HG03575 (cell line): ENCODE data around the gene MSL3B.

Experiments used
- ATAC-seq: cut with Tn5 transposase; IDR thresholded peaks from one replicate; pipeline ENCODE4 v1.9.1; 2021; ENCODE audit not compliant: unreplicated experiment, insufficient number of reproducible peaks, low FRiP score; ENCODE audit errors: extremely low read depth

MSL3B gene

GRCh38 chr2:233854241-233854981 lies 13.8 kb downstream of the MSL3B start, which contains the start of gene HJURP:
HJURP (minus strand) TSS chr2:233854535; CDS start chr2:233854500, 35 bp downstream.
- ATAC-seq = peak; percentile 86

DNA sequence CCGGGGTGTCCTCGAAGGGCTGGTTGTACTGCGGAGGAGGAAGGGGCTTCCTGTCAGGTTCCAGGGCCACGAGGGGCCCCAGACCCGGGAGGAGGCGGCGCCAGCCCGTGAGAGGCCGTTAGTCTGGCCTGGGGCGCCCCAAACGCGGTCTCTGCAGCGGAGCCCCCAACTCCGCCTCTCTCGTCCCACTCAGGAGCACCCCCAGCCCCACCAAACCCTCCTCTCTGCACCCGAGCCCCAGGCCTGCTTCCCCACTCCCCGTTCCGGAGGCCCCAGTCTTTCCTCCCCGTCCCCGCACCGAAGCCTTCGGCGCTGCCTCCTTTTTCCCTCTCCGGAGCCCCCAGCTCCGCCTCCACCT lies 14.3 kb downstream of the MSL3B start:
- no peak for ATAC-seq

- ATAC-seq = no peak
These were observed 14.8 kb downstream of the MSL3B start for GRCh38 chr2:233853353-233853752.

DNA sequence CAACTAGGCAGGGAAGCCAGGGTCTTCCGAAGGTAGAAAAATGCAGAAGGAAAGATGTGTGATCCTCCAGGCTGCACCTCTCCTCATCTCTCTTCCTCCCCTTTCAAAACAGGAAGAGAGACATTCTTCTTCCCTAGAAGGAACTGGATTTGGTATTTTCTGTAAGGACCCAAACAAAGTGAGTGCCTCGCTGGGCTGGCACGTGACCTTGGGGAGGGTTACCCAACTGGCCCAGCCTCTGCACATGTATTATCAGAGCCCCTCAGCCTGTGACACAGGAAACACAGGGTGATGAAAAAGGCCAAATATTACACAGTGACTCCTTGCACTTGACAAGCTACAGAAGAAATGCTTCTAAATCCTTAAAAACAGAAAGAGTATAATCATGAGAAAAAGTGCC lies 16.1 kb downstream of the MSL3B start:
- no peak for ATAC-seq

- ATAC-seq = no peak
These were observed 17.0 kb downstream of the MSL3B start for GRCh38 chr2:233851169-233851568.

GRCh38 chr2:233850745-233851144 lies 17.4 kb downstream of the MSL3B start:
- ATAC-seq = no peak

DNA sequence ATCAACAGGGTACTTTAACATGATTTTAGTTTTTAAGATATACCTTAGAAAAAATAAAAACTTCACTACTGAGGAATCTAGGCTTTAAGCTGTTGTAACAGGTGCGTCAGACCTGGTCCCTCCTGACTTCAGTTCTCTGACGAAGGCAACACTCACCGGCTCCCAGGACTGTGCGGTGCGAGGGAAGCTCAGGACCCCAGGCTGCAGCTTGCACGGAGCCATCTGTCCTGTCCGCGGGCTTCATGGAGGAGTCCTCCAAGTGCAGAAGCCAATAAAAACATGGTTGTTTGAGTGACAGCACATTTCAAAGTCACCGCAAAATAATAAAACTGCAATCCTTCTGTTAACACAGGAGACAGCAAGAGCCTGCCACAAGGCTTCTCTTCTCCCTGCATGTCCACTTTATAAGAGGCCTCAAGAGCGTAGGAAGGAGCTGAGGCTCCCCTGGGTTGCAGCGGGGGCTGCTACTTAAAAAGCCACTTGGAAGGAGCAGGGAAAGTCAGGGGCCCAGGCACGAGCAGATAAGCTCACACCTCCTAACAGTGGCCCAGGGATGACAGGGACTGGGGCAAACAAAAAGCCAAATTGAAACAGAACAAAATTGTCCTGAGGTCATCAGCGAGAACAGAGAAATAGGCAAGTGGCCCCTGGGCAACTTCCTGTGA lies 18.4 kb downstream of the MSL3B start:
- ATAC-seq = no peak

- no peak for ATAC-seq
These were observed 19.9 kb downstream of the MSL3B start for GRCh38 chr2:233848276-233848675.

DNA sequence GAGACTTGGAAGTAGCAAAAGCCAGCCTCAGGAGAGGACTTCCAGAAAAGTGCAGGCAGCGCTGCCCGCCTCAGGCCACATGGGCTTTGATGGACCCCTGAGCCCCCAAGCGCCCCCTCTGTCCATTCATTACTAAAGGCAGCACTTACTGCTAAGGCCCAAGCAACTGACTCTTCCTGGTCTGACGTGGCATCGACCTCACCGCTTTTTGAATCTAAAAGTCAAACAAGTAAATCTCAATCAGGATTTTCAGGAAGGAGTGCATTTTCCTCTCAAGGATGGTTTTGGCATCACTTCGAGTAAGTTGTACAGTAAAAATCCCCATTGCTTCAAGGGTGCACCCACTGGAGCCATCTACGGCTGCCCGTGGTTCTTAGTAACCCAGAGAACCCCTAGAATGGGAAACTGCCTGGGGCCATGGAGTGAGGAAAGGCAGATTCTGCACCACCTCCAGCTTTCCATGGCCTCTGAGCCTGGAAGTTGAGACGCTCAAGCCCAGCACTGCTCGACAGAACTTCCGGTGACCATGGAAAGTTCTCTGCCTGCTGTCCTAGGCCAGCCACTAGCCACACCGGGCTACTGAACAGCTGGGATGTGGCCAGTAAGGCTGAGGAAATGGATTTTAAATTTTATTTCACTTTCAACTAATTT lies 20.8 kb downstream of the MSL3B start:
- ATAC-seq = no peak

DNA sequence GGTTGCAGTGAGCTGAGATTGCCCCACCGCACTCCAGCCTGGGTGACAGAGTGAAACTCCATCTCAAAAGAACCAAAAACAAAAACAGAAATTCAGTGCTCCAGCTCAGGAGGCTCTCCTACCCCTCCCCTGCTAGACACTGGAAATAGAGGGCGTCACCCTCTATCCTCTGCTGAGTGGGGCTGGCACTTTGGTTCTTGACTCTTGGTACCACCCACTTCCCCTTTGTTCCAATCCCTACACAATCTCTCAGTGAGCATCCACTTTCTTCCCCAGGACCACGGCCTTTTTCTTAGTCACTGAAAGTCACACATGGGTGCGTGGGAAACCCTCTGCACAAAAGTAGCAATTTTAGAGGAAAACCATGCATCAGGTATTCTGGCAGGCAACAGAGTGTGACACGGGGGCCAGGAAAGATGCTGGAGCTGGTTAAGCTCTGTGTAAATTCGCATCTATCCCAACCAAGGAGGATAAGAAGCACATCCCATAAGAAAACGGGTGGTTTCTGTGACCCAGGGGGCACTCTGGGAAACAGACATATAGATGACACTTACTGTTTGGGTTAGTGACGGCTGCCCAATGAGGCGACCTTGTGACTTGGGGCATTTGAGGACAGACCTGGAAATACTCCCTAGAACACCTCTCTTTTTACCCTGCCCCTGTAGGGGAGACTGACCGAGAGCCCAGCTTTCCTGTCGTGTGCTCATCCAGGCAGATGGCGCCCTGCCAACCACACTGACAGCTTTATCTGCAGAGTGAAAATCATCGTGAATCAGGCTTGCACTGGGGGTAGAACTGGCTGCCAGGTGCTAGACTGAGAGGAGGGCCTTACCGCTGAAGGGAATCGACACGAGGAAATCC lies 21.6 kb downstream of the MSL3B start:
- ATAC-seq = no peak

DNA sequence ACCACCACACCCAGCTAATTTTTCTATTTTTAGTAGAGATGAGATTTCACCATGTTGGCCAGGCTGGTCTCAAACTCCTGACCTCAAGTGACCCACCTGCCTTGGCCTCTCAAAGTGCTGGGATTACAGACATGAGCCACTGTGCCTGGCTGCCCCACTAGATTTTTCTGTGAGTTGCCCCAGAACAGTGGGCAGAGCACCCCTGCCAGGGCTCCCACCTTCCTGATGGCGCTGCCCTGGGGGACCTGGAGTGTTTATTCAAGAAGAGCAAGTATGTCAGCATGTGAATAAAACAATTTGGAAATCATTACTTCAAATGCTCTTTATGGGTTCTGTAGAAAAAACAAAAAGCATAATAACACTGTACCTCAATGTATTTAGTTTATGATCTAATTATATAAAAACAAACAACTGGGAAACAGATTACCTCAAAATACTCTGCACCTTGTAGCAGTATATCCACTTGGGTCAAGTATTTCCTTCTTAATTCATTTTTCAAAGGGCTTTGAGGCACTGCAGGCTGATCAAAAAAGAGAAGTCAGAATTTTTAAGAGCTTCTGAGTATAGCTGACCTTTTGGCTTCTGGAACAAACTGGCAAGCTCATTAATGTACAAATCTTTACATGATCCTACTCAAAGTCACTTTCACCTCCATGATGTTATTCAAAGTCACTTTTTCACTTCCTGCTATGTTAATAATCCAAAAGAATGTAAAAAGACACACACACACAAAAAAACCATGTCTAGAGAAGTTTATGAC lies 22.7 kb downstream of the MSL3B start:
- ATAC-seq = no peak

DNA sequence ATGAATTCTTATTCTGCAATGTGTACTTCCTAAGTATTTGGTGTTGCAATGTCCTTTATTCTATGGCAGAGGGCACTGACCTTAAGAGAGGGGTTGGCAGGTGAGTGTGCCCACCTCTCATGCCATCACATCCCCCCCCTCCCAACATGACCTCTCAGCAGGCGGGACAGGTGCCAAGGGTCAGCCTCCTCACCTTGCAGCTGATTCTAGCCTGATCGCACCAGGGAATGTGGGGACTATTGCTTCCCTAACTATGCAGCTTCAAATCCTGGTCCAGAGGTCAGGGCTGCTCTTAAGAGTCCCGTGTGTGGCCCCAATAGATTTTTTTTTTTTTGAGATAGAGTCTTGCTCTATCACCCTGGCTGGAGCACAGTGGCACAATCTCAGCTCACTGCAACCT lies 23.4 kb downstream of the MSL3B start:
- ATAC-seq = no peak

DNA sequence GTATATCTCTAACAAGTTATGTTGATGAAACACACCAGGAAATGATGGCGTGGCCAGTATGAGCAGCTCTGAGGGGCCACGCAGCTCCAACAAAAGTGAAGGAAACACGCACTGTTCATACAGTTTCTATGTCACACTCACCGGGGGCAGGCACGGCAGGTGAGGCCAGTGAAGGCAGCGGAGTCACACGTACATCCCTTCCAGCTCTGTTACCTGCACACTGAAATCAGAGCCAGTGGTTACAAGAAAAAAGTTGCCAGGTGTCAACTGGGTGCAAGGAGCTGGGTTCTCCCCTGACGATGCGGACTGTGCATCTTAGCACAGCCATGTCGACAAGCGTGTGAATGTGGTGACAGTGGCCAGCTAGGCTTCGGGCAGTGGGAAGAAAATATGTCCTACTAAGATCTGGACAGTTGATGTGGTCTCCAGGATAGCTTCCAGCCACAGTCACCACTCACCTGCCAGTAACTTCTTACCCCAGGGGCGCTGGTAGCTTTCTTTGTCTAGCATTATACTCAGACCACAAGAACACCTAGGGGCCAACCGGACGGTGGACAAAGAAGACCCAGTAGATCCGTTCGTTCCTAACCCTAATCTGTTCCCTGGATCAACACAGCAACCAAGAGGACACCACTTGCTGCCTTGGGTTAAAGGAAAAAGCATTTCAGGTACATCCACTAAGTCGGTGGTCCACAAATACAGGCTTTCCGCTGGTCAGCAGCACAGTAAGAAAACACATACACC lies 23.9 kb downstream of the MSL3B start:
- no peak for ATAC-seq

GRCh38 chr2:233841183-233841582 lies 27.0 kb downstream of the MSL3B start:
- no peak for ATAC-seq

DNA sequence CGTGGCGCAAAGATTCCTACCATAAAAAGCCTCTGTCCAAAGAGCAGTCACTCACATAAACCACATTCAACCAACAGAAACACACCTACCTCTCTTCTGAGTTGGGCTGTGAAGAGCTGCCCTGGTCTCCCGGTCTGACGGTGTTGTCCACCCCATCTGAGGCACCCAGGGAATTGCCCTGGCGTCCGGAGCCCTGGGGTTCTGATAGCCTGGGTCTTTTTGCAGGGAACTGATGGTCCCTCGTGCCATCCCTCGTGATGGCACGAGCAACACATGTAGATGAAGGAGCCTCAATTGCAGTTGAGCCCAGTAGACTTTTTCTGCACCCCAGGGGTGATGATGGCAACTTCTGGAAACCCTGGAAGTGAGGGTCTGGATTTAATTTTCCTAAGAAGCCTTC lies 27.7 kb downstream of the MSL3B start:
- no peak for ATAC-seq

DNA sequence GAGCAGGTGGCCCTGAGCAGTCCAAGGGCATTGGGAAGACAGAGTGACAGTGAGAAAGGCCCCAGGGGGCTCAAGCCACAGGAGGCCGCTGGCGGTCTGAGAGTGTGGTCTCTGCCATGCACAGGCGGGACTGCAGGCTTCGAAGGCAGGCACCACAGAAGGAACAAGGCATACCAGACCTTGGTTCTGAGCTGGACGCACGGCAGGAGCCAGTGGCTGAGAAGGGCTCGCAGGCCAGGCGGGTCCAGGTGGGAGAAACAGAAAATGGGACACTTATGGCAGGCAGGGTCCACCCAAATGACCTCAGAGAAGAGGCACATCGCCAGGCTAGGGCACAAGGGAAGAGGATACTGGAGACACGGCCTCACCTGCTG lies 28.8 kb downstream of the MSL3B start:
- no peak for ATAC-seq

DNA sequence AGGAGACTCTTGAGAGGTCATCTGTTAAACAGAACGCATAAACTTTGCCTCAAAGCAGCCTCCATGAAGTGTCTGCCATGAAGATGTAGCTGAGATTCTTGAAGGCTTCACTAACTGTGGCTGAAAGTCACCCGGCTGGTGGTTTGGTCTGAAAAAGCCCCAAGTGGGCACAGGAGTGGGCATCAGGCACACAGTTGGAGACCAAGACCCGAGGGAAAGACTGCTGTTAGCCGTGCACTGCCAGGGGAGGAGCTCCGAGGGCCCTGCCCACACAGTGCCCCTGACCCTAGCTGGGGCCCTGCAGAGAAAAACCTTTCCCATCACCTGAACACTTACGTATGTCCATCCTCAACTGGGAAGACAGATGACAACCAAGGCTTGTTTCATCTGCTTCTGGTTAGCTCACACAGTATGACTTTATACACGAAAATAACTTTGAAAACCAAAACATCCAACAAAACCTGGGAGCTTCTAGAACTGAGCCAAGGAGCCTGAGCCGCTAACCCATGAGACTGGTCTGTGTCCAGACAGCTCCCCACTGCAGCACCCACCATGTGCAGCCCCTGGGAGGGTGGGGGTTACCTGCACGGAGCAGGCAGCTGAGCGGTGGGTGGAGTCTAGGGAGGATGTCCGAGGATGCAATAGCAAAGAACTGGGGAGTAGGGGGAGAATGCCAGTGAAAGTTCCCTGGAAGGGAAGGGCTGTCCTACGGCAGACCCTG lies 29.3 kb downstream of the MSL3B start:
- ATAC-seq = no peak

DNA sequence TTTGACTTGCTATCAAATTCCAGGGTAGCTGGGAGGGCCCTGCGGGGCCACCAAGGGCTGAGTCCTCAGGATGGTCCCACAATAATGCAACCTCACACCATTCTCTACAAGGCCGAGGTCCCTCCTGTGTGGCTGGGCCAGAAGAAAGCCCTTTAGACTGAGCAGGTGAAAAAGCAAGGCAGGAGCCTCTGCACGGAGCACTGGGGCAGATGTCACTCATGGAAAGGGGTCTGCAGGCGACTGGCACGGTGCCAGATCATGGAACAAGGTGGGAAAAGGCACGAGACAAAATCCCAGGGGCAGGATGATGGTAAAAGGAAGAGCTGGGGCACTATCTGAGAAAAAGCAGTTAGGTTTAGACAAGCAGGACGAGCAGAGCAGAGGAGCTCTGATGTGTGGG lies 29.9 kb downstream of the MSL3B start:
- ATAC-seq = no peak
